Measurements from ENCODE around the gene F8. TPM values are rescaled to one million over a fixed set of nuclear protein-coding genes. Genes with fewer than 3 reads are reported as not detected.
A peak's percentile ranks its signal among the peaks of the same experiment; 100 is the strongest.

Gene F8
- 0.60 and 0.92 TPM in 2 replicates for polyA plus RNA-seq (2013)

- Histone ChIP-seq H3K9ac (ENCODE audit: low read length) (no peak within 1 kb of the TSS), H3K79me1 (ENCODE audit: low read length) (peaks cover 5% of the 10 kb centered on the region), H4K8ac (ENCODE audit: low read depth, low read length) (no peak within 1 kb of the TSS), H3K4me3 (ENCODE audit: low read depth, low read length) (no peak within 1 kb of the TSS), H2BK120ac (ENCODE audit: insufficient read depth, low read length, poor library complexity) (no peak within 1 kb of the TSS), H3K23ac (ENCODE audit: low read length) (no peak within 1 kb of the TSS), H4K91ac (ENCODE audit: low read depth, low read length) (no peak within 1 kb of the TSS), H4K12ac (ENCODE audit: low read depth, low read length) (no peak within 1 kb of the TSS), H2AK5ac (ENCODE audit: low read length) (no peak within 1 kb of the TSS), H3K79me2 (ENCODE audit: control insufficient read depth, insufficient read depth, low read length, poor library complexity) (peaks cover 5% of the 10 kb centered on the region), H3K4me1 (ENCODE audit: control insufficient read depth in 1 of 2, insufficient read depth in 2 of 2, low read length in 2 of 2) (no peaks in the 10 kb centered on the region), H3K14ac (ENCODE audit: low read length) (no peak within 1 kb of the TSS), H2AFZ (ENCODE audit: insufficient read depth, low read length, poor library complexity) (no peak within 1 kb of the TSS), H3K27me3 (ENCODE audit: insufficient read depth, low read length) (no peaks in the 10 kb centered on the region), H3K4ac (ENCODE audit: low read depth, low read length) (no peak within 1 kb of the TSS), H3K4me2 (ENCODE audit: low read length) (no peak within 1 kb of the TSS), H2BK5ac (ENCODE audit: low read depth, low read length, poor library complexity) (no peak within 1 kb of the TSS), H2BK12ac (ENCODE audit: low read length) (no peak within 1 kb of the TSS), H3K27ac (ENCODE audit: low read depth, low read length) (no peak within 1 kb of the TSS), H3K36me3 (ENCODE audit: control insufficient read depth in 1 of 2, insufficient read depth in 2 of 2, low read length in 2 of 2) (no peaks in the 10 kb centered on the region), H3K18ac (ENCODE audit: low read length) (no peak within 1 kb of the TSS), H3K9me3 (ENCODE audit: insufficient read depth, low read depth, low read length) (no peaks in the 10 kb centered on the region)
- no CpG with 5 or more reads among the region's 1 CpG for WGBS (ENCODE audit: extremely low coverage, insufficient coverage, insufficient read length)
- DNase-seq = no peak
Observed at GRCh38 chrX:155022585-155022984, at the start of gene F8. Gene F8, minus strand, starts transcription at chrX:155022723. Its CDS starts 171 bp downstream, at chrX:155022552.

- H3K9ac ChIP-seq (ENCODE audit: low read length) = peak overlapping the region; percentile 84
- no peaks in the 10 kb centered on the region for H3K27me3 ChIP-seq (ENCODE audit: insufficient read depth, low read length)
- no peaks in the 10 kb centered on the region for H3K9me3 ChIP-seq (ENCODE audit: insufficient read depth, low read depth, low read length)
- WGBS (ENCODE audit: extremely low coverage, insufficient coverage, insufficient read length) = no CpG with 5 or more reads among the region's 25 CpGs
- H4K91ac ChIP-seq (ENCODE audit: low read depth, low read length) = peak overlapping the region; percentile 63
- peak overlapping the region; percentile 11 for H2BK120ac ChIP-seq (ENCODE audit: insufficient read depth, low read length, poor library complexity)
- H3K18ac ChIP-seq (ENCODE audit: low read length) = peak overlapping the region; percentile 52
- peak; percentile 6 to 33 for DNase-seq
- H3K4ac ChIP-seq (ENCODE audit: low read depth, low read length) = peak overlapping the region; percentile 58
- peaks cover 2 to 3% of the 10 kb centered on the region in 2 experiments for H3K4me1 ChIP-seq (ENCODE audit: control insufficient read depth in 1 of 2, insufficient read depth in 2 of 2, low read length in 2 of 2)
- no peak overlapping the region for H2BK5ac ChIP-seq (ENCODE audit: low read depth, low read length, poor library complexity)
- H4K8ac ChIP-seq (ENCODE audit: low read depth, low read length) = peak overlapping the region; percentile 87
- peak overlapping the region; percentile 71 for H2AFZ ChIP-seq (ENCODE audit: insufficient read depth, low read length, poor library complexity)
- no peak overlapping the region for H2BK12ac ChIP-seq (ENCODE audit: low read length)
- no peak overlapping the region for H4K12ac ChIP-seq (ENCODE audit: low read depth, low read length)
- H2AK5ac ChIP-seq (ENCODE audit: low read length) = no peak overlapping the region
- peak overlapping the region; percentile 20 for H3K27ac ChIP-seq (ENCODE audit: low read depth, low read length)
- H3K79me2 ChIP-seq (ENCODE audit: control insufficient read depth, insufficient read depth, low read length, poor library complexity) = peaks cover 3% of the 10 kb centered on the region
- H3K14ac ChIP-seq (ENCODE audit: low read length) = no peak overlapping the region
- H3K79me1 ChIP-seq (ENCODE audit: low read length) = peaks cover 8% of the 10 kb centered on the region
- H3K4me2 ChIP-seq (ENCODE audit: low read length) = peak overlapping the region; percentile 71
- H3K36me3 ChIP-seq (ENCODE audit: control insufficient read depth in 1 of 2, insufficient read depth in 2 of 2, low read length in 2 of 2) = peaks cover 2% of the 10 kb centered on the region in 2 experiments
- H3K4me3 ChIP-seq (ENCODE audit: low read depth, low read length) = peak overlapping the region; percentile 91
- H3K23ac ChIP-seq (ENCODE audit: low read length) = no peak overlapping the region
Observed at GRCh38 chrX:155071694-155072280, 49.3 kb upstream of the F8 start.

GRCh38 chrX:155070975-155071693 is 48.6 kb upstream of the F8 start, which contains the start of the genes BRCC3, CMC4 and MTCP1:
Gene BRCC3, plus strand, starts transcription at chrX:155071508. Its CDS starts 20 bp downstream, at chrX:155071528.
Gene CMC4, minus strand, starts transcription at chrX:155071136. Its CDS starts 7,113 bp downstream, at chrX:155064023.
Gene MTCP1, minus strand, starts transcription at chrX:155071136. Its CDS starts 5,126 bp downstream, at chrX:155066010.
- H4K91ac ChIP-seq (ENCODE audit: low read depth, low read length) = peak within 1 kb of the TSS; percentile 63
- H3K27ac ChIP-seq (ENCODE audit: low read depth, low read length) = peak within 1 kb of the TSS; percentile 76
- peak within 1 kb of the TSS; percentile 40 for H3K14ac ChIP-seq (ENCODE audit: low read length)
- peaks cover 3% of the 10 kb centered on the region for H3K79me2 ChIP-seq (ENCODE audit: control insufficient read depth, insufficient read depth, low read length, poor library complexity)
- no peaks in the 10 kb centered on the region for H3K27me3 ChIP-seq (ENCODE audit: insufficient read depth, low read length)
- peak within 1 kb of the TSS; percentile 52 for H3K18ac ChIP-seq (ENCODE audit: low read length)
- peak; percentile 72 to 83 for DNase-seq
- H3K4me1 ChIP-seq (ENCODE audit: control insufficient read depth in 1 of 2, insufficient read depth in 2 of 2, low read length in 2 of 2) = peaks cover 2 to 3% of the 10 kb centered on the region in 2 experiments
- no peak within 1 kb of the TSS for H2BK12ac ChIP-seq (ENCODE audit: low read length)
- no CpG with 5 or more reads among the region's 81 CpGs for whole genome bisulfite sequencing (ENCODE audit: extremely low coverage, insufficient coverage, insufficient read length)
- peak within 1 kb of the TSS; percentile 80 for H4K12ac ChIP-seq (ENCODE audit: low read depth, low read length)
- peak within 1 kb of the TSS; percentile 89 for H2BK5ac ChIP-seq (ENCODE audit: low read depth, low read length, poor library complexity)
- H3K4me3 ChIP-seq (ENCODE audit: low read depth, low read length) = peak within 1 kb of the TSS; percentile 91
- H3K4me2 ChIP-seq (ENCODE audit: low read length) = peak within 1 kb of the TSS; percentile 74
- H3K79me1 ChIP-seq (ENCODE audit: low read length) = peaks cover 8% of the 10 kb centered on the region
- peak within 1 kb of the TSS; percentile 87 for H4K8ac ChIP-seq (ENCODE audit: low read depth, low read length)
- H2BK120ac ChIP-seq (ENCODE audit: insufficient read depth, low read length, poor library complexity) = peak within 1 kb of the TSS; percentile 11
- H3K9ac ChIP-seq (ENCODE audit: low read length) = peak within 1 kb of the TSS; percentile 84
- peak within 1 kb of the TSS; percentile 58 for H3K4ac ChIP-seq (ENCODE audit: low read depth, low read length)
- no peak within 1 kb of the TSS for H3K23ac ChIP-seq (ENCODE audit: low read length)
- no peaks in the 10 kb centered on the region for H3K9me3 ChIP-seq (ENCODE audit: insufficient read depth, low read depth, low read length)
- peaks cover 2% of the 10 kb centered on the region in 2 experiments for H3K36me3 ChIP-seq (ENCODE audit: control insufficient read depth in 1 of 2, insufficient read depth in 2 of 2, low read length in 2 of 2)
- no peak within 1 kb of the TSS for H2AK5ac ChIP-seq (ENCODE audit: low read length)
- peak within 1 kb of the TSS; percentile 71 for H2AFZ ChIP-seq (ENCODE audit: insufficient read depth, low read length, poor library complexity)

GRCh38 chrX:155070663-155070974 is 48.1 kb upstream of the F8 start:
- no peaks in the 10 kb centered on the region for H3K36me3 ChIP-seq (ENCODE audit: control insufficient read depth in 1 of 2, insufficient read depth in 2 of 2, low read length in 2 of 2)
- H3K27me3 ChIP-seq (ENCODE audit: insufficient read depth, low read length) = no peaks in the 10 kb centered on the region
- H3K9me3 ChIP-seq (ENCODE audit: insufficient read depth, low read depth, low read length) = no peaks in the 10 kb centered on the region
- H2BK12ac ChIP-seq (ENCODE audit: low read length) = no peak overlapping the region
- H4K8ac ChIP-seq (ENCODE audit: low read depth, low read length) = no peak overlapping the region
- peaks cover 3% of the 10 kb centered on the region for H3K79me2 ChIP-seq (ENCODE audit: control insufficient read depth, insufficient read depth, low read length, poor library complexity)
- H3K14ac ChIP-seq (ENCODE audit: low read length) = peak overlapping the region; percentile 40
- no peak overlapping the region for H2AK5ac ChIP-seq (ENCODE audit: low read length)
- no peak for DNase-seq
- no CpG with 5 or more reads among the region's 16 CpGs for WGBS (ENCODE audit: extremely low coverage, insufficient coverage, insufficient read length)
- peaks cover 3 to 5% of the 10 kb centered on the region in 2 experiments for H3K4me1 ChIP-seq (ENCODE audit: control insufficient read depth in 1 of 2, insufficient read depth in 2 of 2, low read length in 2 of 2)
- H3K23ac ChIP-seq (ENCODE audit: low read length) = no peak overlapping the region
- peak overlapping the region; percentile 89 for H2BK5ac ChIP-seq (ENCODE audit: low read depth, low read length, poor library complexity)
- H2BK120ac ChIP-seq (ENCODE audit: insufficient read depth, low read length, poor library complexity) = no peak overlapping the region
- peak overlapping the region; percentile 62 for H4K91ac ChIP-seq (ENCODE audit: low read depth, low read length)
- H3K79me1 ChIP-seq (ENCODE audit: low read length) = peaks cover 8% of the 10 kb centered on the region
- H3K4me2 ChIP-seq (ENCODE audit: low read length) = peak overlapping the region; percentile 74
- peak overlapping the region; percentile 76 for H3K27ac ChIP-seq (ENCODE audit: low read depth, low read length)
- H3K4me3 ChIP-seq (ENCODE audit: low read depth, low read length) = peak overlapping the region; percentile 71
- H2AFZ ChIP-seq (ENCODE audit: insufficient read depth, low read length, poor library complexity) = no peak overlapping the region
- peak overlapping the region; percentile 80 for H4K12ac ChIP-seq (ENCODE audit: low read depth, low read length)
- no peak overlapping the region for H3K4ac ChIP-seq (ENCODE audit: low read depth, low read length)
- H3K9ac ChIP-seq (ENCODE audit: low read length) = peak overlapping the region; percentile 66
- no peak overlapping the region for H3K18ac ChIP-seq (ENCODE audit: low read length)

All from trophoblast cell (in vitro differentiated cells and primary cell).